Measurements from ENCODE around the gene SACS.
"Not testable (repeated sequence)": the region's sequence is repeated elsewhere in the genome, so short reads cannot be mapped to it uniquely, and the experiment has no call there.

DNA sequence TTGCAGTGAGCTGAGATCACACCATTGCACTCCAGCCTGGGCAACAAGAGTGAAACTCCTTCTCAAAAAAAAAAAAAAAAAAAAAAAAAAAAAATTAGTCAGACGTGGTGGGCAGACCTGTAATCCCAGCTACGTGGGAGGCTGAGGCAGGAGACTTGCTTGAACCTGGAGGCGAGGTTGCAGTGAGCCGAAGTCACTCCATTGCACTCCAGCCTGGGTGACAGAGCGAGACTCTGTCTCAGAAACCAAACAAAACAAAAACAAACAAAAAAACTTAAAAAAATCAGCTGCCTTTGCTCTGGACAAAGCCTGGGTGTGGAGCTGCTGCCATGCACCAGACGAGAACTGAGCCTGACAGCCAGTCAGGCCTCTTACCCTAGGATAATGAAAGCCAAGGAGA lies 6.8 kb upstream of the SACS start:
- TF ChIP-seq, protein P1, sequence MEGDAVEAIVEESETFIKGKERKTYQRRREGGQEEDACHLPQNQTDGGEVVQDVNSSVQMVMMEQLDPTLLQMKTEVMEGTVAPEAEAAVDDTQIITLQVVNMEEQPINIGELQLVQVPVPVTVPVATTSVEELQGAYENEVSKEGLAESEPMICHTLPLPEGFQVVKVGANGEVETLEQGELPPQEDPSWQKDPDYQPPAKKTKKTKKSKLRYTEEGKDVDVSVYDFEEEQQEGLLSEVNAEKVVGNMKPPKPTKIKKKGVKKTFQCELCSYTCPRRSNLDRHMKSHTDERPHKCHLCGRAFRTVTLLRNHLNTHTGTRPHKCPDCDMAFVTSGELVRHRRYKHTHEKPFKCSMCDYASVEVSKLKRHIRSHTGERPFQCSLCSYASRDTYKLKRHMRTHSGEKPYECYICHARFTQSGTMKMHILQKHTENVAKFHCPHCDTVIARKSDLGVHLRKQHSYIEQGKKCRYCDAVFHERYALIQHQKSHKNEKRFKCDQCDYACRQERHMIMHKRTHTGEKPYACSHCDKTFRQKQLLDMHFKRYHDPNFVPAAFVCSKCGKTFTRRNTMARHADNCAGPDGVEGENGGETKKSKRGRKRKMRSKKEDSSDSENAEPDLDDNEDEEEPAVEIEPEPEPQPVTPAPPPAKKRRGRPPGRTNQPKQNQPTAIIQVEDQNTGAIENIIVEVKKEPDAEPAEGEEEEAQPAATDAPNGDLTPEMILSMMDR (IDR thresholded peaks at IDR 0.05; ENCODE audit: low read depth, low read length, poor library complexity, severe bottlenecking): not testable (repeated sequence)
- not testable (repeated sequence) for TF ChIP-seq EZH2phosphoT487 (IDR thresholded peaks at IDR 0.05; ENCODE audit: borderline replicate concordance, low read length)
